PFSK-1 (cell line): ENCODE data around the gene GDF15.

ENCODE experiments used
- FOXP2 ChIP-seq: optimal IDR thresholded peaks from 2 replicates; pipeline ENCODE3; 2011; ENCODE audit warnings: borderline replicate concordance, control low read depth, inconsistent platforms; ENCODE audit not compliant: insufficient read depth; ENCODE audit errors: extremely low read length, extremely low read depth
- POLR2AphosphoS5 ChIP-seq: IDR thresholded peaks from 2 replicates; pipeline ENCODE4 v1.6.1; 2012; ENCODE audit warnings: low read depth, mild to moderate bottlenecking, control low read depth, low read length, moderate library complexity
- SIN3A ChIP-seq: IDR thresholded peaks from 2 replicates; pipeline ENCODE4 v1.6.1; 2012; ENCODE audit warnings: mild to moderate bottlenecking, low read length, moderate library complexity, borderline replicate concordance; ENCODE audit not compliant: insufficient read depth
- TAF1 ChIP-seq: IDR thresholded peaks from 2 replicates; pipeline ENCODE4 v1.6.1; 2012; ENCODE audit warnings: low read length, control low read depth, borderline replicate concordance; ENCODE audit not compliant: insufficient read depth
- TF ChIP-seq, protein P1 (sequence below), 2 experiments: IDR thresholded peaks; 2 replicates each; pipeline versions ENCODE4 v1.6.1 to v1.8.0; 2011 to 2012; ENCODE audit warnings: low read depth in 2 of 2, low read length in 2 of 2, control low read depth in 1 of 2, inconsistent platforms in 1 of 2, mild to moderate bottlenecking in 1 of 2, moderate library complexity in 1 of 2; ENCODE audit not compliant: insufficient read depth in 1 of 2

The GDF15 gene

DNA sequence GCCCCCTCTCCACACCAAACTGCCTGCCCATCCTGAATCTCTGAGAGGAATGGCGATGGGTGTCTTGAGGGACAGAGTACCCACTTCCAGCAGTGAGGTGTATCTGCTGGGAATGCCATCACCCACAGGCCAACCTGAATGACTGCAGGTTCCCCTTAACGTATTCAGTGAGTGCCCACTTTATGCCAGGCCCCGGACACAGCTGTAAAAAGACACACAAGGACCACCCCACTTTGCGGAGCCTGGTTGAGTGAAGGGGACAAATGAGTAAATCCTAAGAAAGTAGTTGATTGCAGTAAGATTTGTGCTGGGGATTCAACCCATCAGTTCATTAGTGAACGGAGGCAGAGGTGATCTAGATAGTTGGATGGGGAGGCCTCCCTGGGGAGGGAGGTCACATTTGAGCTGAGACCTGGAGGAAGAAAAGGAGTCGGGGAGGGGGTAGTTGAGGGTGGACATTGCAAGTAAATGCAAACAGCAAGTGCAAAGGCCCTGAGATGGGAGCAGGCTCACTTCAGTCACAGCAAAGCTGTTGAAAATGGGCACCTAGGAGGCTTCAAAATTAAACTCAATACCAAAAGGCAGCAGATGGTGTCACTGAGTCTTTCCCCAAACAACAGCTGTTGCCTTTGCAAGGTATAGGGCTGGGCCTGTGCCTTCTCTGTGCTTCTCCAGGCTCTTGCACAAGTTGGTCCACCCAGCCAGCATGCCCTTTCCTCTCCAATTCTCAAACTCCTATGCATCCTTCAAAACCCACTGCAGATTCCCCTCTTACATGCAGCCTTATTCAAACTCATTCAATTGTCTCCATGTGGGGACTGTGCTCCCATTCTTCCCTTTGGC, 4.3 kb downstream of the GDF15 start:
- no peak for TF ChIP-seq SIN3A
- TF ChIP-seq, protein P1, sequence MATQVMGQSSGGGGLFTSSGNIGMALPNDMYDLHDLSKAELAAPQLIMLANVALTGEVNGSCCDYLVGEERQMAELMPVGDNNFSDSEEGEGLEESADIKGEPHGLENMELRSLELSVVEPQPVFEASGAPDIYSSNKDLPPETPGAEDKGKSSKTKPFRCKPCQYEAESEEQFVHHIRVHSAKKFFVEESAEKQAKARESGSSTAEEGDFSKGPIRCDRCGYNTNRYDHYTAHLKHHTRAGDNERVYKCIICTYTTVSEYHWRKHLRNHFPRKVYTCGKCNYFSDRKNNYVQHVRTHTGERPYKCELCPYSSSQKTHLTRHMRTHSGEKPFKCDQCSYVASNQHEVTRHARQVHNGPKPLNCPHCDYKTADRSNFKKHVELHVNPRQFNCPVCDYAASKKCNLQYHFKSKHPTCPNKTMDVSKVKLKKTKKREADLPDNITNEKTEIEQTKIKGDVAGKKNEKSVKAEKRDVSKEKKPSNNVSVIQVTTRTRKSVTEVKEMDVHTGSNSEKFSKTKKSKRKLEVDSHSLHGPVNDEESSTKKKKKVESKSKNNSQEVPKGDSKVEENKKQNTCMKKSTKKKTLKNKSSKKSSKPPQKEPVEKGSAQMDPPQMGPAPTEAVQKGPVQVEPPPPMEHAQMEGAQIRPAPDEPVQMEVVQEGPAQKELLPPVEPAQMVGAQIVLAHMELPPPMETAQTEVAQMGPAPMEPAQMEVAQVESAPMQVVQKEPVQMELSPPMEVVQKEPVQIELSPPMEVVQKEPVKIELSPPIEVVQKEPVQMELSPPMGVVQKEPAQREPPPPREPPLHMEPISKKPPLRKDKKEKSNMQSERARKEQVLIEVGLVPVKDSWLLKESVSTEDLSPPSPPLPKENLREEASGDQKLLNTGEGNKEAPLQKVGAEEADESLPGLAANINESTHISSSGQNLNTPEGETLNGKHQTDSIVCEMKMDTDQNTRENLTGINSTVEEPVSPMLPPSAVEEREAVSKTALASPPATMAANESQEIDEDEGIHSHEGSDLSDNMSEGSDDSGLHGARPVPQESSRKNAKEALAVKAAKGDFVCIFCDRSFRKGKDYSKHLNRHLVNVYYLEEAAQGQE (IDR thresholded peaks at IDR 0.05; ENCODE audit: insufficient read depth in 1 of 2, low read depth in 2 of 2, low read length in 2 of 2) = no peak
- TF ChIP-seq TAF1 = no peak
- no peak for TF ChIP-seq POLR2AphosphoS5
- TF ChIP-seq FOXP2 = no peak

DNA sequence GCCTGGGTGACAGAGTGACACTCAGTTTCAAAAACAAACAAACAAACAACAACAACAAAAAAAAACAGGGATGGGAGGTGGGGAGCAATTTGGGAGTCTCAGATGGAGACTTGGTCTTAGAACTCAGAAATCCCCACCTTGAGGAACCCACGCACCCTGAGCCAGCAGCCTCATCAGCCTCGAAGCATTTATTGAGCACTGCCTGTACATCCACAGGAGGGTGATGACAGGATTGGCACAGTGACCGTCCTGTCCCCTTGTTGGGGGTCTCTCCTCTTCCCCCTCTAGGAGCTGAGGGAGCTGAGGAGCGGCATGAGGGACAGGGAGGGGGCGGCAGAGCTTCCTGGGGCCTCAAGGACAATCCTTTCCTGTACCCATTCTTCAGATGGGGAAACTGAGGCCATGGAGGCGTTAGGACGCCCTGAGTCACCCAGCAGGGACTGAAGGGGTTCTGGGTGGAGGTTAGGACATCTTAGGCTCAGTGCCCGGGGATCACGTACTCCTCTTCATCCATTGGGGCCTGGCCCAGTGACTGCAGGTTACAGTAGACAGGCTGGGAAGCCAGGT, 5.6 kb downstream of the GDF15 start:
- no peak for TF ChIP-seq POLR2AphosphoS5
- no peak for TF ChIP-seq SIN3A
- TF ChIP-seq, protein P1 (IDR thresholded peaks at IDR 0.05; ENCODE audit: insufficient read depth in 1 of 2, low read depth in 2 of 2, low read length in 2 of 2) = no peak
- TF ChIP-seq TAF1 = no peak
- TF ChIP-seq FOXP2 = no peak

DNA sequence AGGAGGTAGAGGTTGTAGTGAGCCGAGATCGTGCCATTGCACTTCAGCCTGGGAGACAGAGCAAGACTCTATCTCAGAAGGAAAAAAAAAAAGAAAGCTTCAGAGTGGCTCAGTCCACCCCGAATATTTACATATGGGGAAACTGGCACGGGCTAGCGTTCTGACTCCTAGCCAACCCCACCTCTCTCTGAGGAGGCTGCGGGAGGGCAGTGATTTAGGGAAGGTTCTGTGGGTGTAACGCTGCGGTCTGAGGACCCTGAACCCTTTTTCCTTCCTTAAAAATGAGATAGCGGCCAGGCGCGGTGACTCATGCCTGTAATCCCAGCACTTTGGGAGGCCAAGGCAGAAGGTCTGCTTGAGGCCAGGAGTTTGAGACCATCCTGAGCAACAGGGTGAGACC, 6.5 kb downstream of the GDF15 start:
- no peak for TF ChIP-seq FOXP2
- TF ChIP-seq POLR2AphosphoS5 = no peak
- TF ChIP-seq, protein P1 (IDR thresholded peaks at IDR 0.05; ENCODE audit: insufficient read depth in 1 of 2, low read depth in 2 of 2, low read length in 2 of 2) = no peak
- TF ChIP-seq SIN3A = no peak
- no peak for TF ChIP-seq TAF1

DNA sequence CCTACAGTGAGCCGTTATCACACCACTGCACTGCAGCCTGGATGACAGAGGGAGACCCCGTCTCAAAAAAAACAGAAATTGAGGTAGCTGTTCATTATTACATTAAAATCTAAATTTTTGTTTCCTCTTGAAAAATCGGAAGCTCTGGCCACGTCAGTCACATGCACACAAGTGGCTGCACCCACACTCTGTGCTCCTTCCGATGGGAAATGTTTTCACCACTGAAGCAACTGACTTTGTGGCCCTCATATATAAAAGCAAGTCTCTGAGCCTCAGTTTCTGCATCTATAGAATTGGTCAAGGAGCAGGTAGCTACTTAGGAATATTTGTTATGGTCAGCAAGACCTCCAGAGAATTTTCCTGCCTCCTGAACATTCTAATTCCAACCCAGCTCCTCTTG, 7.0 kb downstream of the GDF15 start:
- TF ChIP-seq, protein P1 (IDR thresholded peaks at IDR 0.05; ENCODE audit: insufficient read depth in 1 of 2, low read depth in 2 of 2, low read length in 2 of 2) = no peak
- TF ChIP-seq FOXP2 = no peak
- TF ChIP-seq TAF1 = no peak
- TF ChIP-seq POLR2AphosphoS5 = no peak
- TF ChIP-seq SIN3A = no peak

DNA sequence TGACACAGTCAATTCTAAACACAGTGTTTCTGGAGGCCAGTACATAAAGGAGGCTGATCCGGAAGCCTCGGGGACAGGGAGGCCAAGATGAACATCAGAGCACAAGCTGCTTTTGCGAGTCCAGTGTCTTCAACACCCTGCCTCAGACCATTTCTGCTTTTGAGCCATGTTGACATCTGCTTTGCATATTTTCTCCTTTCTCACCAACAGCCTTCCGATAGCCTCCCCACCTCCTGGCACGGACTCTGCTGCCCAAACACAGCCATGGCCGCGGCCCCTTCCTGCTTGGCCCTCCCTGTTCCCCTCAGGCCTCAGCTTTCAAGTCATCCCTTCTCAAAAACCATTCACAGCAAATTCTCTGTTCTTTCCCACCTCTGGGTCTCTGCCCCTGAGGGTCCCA, 7.9 kb downstream of the GDF15 start:
- TF ChIP-seq, protein P1 (IDR thresholded peaks at IDR 0.05; ENCODE audit: insufficient read depth in 1 of 2, low read depth in 2 of 2, low read length in 2 of 2) = no peak
- TF ChIP-seq TAF1 (no peak), POLR2AphosphoS5 (no peak), FOXP2 (no peak), SIN3A (no peak)
